GM10248 (cell line): ENCODE results near the gene WNK3.

Source experiments
- CTCF ChIA-PET: fragments of 300-600 bp; sonication (Branson Sonifier 250); formaldehyde crosslinking; extraction: SDS; loops from one replicate; lab custom pipeline; 2021; ENCODE audit warnings: antibody characterized with exemption; lab: Yijun Ruan, JAX
- POLR2A ChIA-PET: fragments of 350-650 bp; sonication (Branson Sonifier 250); formaldehyde crosslinking; extraction: SDS; loops from one replicate; lab custom pipeline; 2020; ENCODE audit warnings: antibody characterized with exemption; lab: Yijun Ruan, JAX
- DNase-seq: peaks from one replicate; pipeline ENCODE4 v3.0.0; 2012; ENCODE audit errors: extremely low spot score
- TF ChIP-seq, protein P1 (sequence below): IDR thresholded peaks from 2 replicates; pipeline ENCODE4 v1.5.1; 2012; ENCODE audit warnings: mild to moderate bottlenecking, low read depth; ENCODE audit errors: extremely low read depth, missing control alignments, control extremely low read depth

WNK3 gene

DNA sequence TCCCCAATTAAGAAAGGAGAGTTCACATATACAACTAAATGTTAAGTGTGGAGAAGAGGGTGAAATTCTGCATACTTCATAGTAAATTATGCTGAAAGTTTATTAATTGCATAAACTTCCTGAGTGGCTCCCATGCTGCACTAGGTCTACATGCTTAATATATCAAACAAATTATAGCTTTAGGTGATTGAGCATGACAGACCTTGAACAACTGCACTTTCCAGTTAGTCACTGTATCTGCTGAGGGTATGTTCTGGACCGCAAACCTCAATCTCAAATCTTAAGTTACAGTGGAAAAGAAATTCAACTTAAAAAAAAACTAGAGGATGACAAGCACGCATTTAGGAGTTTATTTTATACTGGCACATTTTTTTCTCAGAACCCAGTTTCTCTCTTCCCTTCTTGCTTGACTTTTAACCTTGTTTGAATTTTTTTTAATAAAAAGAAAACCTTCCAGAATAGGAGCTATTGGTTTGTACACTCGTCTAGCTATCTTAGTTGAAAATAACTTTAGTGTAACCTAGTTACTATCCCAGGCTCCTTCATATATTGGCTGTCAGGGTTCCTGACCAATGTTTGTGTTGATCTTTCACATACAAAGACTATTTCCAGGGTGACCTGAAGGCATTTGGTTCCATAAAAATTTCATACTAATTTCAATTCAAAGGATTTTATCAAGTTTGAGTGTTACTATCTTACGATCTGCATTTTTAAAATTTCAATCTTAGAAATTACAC is 164.6 kb downstream of the WNK3 start:
- DNase-seq = no peak
- ChIA-PET POLR2A (no interaction called here), CTCF (no interaction called here)
- TF ChIP-seq, protein P1, sequence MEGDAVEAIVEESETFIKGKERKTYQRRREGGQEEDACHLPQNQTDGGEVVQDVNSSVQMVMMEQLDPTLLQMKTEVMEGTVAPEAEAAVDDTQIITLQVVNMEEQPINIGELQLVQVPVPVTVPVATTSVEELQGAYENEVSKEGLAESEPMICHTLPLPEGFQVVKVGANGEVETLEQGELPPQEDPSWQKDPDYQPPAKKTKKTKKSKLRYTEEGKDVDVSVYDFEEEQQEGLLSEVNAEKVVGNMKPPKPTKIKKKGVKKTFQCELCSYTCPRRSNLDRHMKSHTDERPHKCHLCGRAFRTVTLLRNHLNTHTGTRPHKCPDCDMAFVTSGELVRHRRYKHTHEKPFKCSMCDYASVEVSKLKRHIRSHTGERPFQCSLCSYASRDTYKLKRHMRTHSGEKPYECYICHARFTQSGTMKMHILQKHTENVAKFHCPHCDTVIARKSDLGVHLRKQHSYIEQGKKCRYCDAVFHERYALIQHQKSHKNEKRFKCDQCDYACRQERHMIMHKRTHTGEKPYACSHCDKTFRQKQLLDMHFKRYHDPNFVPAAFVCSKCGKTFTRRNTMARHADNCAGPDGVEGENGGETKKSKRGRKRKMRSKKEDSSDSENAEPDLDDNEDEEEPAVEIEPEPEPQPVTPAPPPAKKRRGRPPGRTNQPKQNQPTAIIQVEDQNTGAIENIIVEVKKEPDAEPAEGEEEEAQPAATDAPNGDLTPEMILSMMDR = no peak

DNA sequence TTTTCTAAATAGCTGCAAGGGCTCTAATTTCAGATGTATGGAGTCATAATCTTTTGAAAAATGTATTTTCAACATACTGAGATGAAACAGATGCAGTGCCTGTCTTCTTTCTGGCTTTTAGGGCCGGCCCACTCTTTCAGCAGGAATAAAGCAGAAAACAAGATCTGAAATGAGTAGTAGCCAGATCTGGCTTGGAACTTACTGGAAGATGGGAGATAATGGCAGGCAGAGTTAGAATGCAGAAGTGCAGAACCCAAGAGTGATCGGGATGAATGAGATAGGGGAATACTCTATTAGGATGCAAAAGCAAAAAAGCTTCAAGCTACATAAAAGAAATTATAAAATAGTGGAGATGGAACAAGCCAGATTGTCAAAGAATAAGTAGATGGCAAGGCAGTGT is 173.4 kb downstream of the WNK3 start:
- no peak for DNase-seq
- CTCF ChIA-PET = no interaction called here
- TF ChIP-seq, protein P1 = no peak
- POLR2A ChIA-PET = no interaction called here

DNA sequence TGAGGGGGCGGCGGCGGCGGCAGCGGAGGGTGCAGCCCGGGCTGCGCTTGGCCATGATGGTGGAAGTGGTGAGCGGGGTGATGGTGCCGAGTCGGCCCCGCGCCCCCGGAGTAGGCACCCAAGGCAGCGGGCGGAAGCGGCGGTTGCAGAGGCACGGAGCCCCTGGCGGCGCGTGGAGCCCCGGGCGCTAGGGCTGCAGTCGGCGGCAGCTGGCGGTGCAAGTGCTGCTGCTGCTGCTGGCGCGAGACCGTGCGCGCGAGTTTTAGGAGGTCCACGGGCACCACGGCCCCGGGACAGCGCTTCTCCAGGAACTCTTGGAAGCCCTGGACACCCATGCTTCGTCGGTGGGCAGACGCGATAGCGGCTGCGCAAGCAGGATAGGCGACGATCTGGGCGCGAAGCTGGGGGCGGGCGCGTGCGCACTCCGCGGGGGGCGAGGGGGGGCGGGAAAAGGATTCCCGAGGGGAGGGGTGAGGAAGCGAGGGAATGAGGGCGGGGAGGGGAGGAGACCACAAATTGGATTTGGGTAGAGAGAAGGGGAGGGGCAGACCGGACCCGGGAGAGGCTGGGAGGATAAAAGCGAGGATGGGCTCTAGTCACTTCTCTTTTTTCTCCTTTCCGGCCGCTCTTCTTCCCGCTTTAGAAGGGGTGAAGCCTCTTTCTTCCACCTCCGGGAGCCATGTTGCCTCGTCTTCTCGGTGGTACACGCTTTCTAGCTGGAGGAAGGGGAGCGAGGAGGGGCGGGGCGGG is 174.8 kb downstream of the WNK3 start, which contains the start of gene FAM120C:
FAM120C (minus strand) TSS at position 391 of the 750 bp plus-strand sequence; CDS start at position 335, 56 bp downstream.
- POLR2A ChIA-PET = interaction anchor here (0.6 kb wide), 1 partner anchor 57 kb away, joined by 3 read pairs; no protein-coding TSS in a partner anchor
- CTCF ChIA-PET = no interaction called here
- TF ChIP-seq, protein P1 = no peak
- DNase-seq = peak; percentile 80

DNA sequence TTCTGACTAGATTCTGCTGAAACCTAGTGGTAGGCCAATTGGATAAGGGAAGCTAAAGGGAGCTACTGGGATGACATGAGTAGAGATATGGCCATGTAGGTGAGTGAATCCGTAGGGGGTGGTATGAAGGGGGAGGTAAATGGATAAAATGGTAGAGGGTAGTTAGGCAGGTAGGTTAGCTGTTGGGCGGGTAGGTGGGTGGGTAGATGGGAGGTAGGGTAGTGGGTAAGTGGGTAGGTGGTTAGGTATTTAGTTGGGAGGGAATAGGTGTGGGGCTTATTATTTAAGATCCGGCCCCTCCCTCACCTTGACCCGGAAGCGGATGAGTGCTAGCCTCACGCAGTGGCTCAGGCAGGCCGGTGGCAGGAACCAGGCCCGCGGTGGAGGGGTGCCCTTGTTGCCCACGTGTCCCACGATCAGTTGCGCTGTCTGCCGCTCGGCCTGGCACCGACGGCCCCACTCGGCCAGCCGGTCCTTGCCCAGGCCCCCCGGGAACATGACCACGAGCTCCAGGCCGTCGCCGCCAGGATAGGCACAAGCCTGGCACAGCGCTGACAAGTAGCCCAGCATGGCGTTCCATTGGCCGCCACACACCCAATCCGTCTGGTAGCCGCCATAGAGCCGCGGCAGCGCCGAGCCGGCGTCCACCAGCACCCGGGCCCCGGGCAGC is 175.5 kb downstream of the WNK3 start:
- TF ChIP-seq, protein P1 = no peak
- POLR2A ChIA-PET = interaction anchor here (0.6 kb wide), 1 partner anchor 56 kb away, joined by 3 read pairs; no protein-coding TSS in a partner anchor
- DNase-seq = peak; percentile 59
- CTCF ChIA-PET = no interaction called here

DNA sequence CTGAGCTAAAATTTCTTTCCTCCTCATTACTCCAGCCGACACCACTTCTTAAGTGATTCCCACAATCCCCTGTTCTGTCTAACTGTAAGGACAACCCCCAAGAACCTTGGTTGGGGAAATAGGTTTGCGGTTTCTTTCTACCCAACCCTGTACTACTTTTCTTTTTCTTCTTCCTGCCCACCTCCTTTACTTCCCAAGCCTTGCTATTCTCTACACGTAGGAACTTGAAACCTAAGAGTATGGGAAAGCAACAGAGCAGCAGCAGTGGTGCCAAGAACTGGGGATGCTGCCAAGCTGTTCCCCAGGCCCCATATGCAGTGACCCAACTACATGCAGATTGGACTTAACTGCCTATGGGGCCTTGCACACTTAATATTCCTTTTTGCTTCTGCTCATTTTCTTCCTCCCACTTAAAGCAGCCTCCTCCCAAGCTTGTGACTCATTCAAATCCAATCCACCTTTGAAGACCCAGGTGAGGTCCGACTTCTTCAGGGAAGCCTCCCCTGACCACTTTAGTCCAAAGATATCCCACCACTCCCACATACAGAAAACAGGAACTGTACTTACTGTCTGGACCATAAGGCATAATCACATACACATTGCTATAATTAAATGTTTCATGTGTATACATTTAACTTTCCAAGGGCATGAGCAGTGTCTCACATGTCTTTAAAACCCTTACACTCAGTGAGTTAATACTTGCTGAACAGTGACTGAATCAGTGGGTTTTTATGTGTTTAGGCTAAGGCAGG is 176.5 kb downstream of the WNK3 start:
- POLR2A ChIA-PET = no interaction called here
- TF ChIP-seq, protein P1 = no peak
- DNase-seq = no peak
- CTCF ChIA-PET = no interaction called here
